ENCODE results near the gene ADGRL3.
"Not testable (repeated sequence)": the region's sequence is repeated elsewhere in the genome, so short reads cannot be mapped to it uniquely, and the experiment has no call there.

Gene ADGRL3

DNA sequence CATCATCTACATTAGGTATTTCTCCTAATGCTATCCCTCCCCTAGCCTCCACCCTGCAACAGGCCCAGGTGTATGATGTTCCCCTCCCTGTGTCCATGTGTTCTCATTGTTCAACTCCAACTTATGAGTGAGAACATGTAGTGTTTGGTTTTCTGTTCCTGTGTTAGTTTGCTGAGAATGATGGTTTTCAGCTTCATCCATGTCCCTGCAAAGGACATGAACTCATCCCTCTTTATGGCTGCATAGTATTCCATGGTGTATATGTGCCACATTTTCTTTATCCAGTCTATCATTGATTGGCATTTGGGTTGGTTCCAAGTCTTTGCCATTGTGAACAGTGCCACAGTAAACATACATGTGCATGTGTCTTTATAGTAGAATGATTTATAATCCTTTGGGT, 7.0 kb downstream of the ADGRL3 start:
- DNase-seq, result not testable (repeated sequence)

DNA sequence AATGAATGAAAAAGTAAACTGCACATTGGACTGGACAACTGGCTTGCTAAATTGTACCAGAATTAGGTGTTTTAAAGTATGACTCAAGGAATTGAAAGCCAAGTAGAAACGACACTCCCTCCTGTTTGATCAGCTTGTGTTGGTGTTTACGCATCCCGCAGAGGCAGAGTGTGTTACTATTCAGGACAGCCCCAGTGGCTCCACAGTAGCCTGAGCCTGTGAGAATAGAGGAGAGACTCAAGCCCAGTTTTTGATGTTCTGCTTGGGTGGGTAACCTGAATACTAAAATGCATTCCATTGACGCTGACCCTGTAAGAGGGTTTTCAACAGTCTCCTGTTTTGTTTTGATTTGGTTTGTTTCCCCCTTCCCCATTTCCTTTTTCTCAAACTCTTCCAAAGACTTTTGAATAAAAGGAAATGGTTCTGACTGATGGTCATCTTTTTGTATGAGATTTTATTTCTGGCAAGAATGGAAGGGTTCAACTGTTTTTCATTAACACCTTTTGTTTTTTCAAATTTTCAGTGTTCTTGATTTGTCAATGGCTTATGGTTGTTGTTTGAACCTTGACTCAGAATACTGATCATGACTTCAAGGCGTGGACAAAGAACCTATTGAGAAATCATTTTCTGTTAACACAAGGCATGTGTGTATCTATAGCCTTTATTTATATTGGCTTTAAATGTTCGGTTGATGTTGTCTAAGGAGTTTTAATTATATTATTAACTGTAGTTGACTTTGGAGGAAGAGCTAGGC, 10.2 kb downstream of the ADGRL3 start:
- DNase-seq, result no peak

DNA sequence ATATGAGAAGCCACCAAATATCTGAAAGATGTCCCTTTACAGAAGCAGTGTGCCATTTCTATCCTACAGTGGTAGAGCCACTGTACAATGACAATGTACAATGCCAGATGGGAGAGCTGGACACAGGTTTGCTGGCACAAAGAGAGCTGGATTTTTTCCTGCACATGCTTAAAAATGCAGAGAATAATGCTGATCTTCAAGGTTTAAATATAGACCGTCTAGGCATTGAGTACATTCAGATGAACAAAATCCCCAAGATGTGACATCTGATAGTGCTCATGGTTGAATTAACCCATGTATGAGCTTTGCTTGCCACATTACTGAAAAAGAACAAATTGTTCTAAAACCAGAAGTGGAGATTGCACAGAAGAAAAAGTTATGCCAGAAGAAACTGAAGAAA, 11.7 kb downstream of the ADGRL3 start:
- no peak for DNase-seq

DNA sequence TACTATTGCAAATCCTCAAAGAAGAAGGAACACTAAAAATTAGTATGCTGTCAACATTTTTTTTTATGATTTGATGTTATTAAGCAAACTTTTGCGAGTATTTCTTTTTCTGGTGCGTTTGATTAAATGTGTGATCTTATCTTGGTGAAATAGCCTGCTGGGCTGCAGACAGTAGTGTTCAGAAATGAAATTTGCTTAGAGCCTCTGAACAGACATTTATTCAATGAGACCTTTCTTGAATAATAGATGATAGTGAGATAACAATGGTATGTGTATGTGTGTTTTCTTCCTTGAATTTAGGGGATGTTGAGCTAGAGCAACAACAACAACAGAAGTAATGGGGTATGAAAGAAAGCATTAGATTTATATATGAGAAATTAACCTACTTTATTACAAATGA, 12.7 kb downstream of the ADGRL3 start:
- DNase-seq, result no peak

DNA sequence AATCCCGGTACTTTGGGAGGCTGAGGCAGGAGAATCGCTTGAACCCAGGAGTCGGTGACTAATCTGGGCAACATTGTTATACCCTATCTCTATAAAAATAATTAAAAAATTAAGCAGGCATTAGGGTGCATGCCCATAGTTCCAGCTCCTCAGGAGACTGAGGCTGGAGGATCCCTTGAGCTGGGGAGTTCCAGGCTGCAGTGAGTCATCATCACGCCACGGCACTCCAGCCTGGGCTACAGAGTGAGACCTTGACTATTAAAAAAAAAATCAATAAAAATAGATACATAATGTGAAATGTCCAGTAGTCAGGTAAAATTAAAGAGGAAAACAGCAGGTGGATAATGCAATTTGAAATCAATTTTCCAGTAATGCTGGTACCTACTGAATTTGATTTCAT, 14.6 kb downstream of the ADGRL3 start:
- no peak for DNase-seq

DNA sequence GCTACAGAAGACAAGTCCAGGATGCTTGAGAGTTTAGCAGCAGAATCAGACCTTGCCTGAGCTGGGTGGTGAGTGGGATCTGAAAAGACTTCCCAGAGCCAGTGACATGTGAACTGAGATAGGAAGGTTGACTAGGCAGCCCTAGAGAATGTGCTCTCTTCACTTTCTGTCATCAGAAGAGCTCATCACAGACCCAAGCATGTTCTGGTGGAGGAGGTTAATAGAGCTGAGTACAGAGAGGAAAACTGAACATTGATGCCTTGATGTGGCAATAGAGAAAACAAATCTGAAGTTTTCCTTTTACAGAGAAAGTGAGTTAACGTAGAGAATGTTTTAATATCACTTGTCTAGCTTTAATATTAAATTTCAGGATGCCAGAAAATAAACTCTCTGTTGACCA, 17.1 kb downstream of the ADGRL3 start:
- no peak for DNase-seq

DNA sequence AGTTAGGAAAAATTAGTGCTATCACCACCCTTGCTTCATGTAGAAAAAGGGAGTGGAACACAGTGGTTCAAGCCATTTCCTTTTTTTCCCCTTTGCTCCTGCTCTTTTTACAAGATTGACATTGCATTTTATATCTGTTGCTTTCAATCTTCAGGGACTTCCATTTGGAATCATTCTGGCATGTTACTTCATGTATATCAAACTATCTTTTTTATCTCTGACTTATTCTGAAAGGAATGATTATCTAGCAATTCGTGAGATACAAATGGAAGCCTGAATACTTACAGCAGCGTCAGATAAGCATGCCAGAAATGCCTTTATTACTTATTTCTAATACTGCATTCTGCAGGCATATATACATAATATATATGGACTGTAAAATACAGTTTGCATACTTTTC, 20.4 kb downstream of the ADGRL3 start:
- no peak for DNase-seq

DNA sequence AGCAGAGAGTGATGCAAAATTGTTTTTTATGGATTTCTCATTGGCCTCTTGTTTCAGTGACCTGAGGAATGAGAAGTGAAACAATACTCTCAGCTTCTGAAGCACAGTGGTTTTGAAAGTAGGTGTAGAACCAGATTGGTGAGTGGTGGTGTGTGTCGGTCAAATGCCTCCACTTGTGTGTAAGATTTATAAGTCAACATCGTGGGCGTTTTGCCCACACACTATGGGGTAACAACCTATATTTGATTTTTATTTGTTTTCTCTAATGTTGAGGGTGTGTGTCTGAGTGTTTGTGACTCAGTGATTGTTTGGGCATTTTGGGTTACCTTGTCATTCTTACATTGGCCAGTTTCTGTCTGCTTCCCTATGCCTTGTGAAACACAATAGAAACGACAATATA, 23.3 kb downstream of the ADGRL3 start:
- DNase-seq, result no peak

DNA sequence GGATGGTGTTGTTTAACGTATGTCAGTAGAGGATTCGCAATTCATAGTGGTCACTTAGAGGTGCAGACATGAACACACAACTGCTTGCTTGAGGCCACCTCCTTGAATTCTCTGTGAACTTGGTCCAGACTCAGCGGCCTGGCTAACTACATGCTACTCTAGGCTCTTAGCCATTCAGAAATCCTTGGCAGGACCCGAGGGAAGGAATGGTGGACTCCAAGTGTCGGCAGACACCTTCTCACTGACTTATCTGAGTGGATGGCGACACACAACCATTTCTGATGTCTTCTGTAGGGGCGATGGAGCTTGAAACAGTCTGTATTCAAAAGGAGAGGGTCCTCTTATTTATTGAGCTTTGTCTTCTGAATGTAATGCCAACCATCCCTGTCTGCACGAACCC, 24.4 kb downstream of the ADGRL3 start:
- DNase-seq, result no peak

DNA sequence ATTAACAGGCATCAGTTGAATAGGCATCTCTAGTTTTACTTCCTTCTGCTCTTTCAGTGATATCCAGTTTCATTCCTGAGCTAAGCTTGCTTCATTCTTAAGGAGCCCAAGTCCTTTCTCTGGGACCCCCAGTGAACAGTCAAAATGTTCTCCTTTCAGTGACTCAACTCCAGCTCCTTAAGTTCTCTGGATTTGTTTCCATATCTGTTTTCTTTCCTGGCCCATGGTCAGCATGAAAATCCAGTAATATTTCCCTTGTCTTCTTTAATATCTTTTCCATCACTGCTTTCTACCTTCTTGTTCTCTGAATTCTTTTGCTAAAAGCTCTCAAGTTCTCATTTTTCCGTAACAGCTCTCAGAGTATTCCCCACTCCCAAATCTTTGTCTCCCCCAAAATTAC, 25.5 kb downstream of the ADGRL3 start:
- DNase-seq, result no peak

DNA sequence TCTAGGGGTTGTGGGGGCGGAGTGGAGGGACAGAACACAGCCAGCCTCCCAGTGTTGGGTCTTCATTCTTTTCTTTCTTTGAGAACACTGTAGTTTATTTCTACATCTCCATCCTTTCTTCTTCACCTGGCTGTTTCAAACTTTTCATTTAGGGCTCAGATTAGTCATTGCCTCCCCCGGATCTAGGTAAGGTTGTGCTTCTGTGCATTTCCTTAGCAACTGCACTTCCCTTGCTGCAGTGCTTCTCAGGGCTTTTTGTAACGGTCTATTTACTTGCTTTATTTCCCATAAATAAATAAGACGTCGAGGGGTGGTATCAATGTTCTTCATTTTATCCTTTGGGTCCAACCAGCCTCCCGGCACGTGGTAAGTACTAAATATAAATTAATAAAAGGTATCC, 31.3 kb downstream of the ADGRL3 start:
- DNase-seq, result no peak

DNA sequence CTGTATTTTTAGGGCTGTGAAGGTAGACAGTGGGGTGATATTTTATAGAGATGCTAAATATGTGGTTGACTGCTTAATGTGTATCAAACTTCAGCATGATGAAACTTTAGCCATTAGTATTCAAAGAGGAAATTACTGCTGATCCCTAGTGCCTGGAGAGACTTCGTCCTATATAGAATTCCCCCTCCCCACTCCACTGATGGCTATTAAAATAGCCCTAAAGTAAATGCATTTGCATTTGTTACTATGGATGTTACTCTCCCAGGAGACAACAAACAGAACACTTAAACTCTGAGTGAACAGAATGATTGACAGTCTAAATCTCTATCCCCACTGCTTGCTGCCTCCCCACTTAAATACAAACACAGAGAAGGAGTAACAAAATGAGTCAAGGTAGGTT, 39.1 kb downstream of the ADGRL3 start:
- peak in 1 of 2 experiments; percentile 13 for DNase-seq

DNA sequence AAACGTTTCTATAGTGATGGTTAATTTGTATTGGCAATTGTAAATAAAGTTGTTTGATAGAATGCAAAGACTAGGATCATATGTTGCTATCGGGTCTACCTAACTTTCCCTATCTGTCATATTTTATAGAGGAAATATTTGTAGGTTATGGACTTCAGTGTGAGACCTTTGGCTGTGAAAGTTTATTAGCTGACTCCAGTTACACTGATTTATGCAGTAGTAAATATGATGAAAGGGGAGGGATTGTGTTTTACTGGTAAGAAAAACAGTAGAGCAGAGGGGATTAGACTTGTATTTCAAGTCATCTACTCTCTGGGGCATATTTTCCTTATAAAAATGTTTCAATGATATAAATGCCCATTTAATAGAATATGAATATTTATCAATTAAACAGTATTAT, 43.8 kb downstream of the ADGRL3 start:
- DNase-seq, result no peak

DNA sequence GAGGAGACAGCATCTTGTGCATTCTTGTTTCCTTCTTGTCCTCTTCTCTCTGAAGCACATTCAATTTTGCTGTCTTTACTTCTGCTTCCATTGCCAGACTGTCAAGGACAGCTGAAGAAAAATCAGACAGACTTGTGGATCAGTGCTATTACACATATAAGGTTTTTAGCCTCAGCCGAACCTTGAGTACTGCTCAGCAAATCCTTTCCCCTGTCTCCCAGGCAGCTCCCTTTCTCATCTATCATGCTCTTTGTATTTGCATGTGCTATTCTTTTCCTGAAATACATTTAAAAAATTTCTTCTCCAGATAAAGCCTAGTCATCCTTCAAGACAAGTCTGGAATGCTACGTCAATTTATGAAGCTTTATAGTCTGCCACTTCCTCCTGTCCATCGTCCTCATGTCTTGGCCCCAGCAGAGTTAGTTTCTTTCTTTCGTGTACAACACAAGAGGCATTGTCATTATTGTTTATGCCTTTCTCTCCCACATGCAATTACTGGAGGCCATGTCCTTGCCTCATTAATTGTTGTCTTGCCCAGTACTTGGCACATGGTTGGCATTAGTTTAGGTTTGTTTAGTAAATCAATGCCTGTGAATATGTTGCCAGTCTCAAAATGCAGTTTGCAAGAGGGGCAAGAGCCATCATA, 45.1 kb downstream of the ADGRL3 start:
- DNase-seq, result no peak

DNA sequence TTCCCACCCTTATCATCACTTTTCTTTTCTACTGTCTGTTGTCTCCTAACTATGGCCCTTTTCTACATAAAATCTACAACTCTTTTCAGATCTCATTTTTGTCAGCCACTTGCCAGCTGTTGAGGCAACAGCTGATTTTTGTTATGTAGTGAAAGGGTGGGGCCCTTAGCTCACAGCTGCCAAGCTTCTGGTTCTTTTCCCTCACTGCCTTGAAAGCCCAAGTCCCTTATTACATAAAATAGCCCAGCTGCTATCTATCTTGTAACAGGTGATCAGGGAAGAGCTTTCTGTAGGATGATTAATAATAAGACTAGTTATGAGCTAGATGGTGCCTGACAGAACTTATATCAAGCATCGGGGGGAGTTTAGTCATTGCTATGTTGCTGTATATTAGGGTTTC, 45.9 kb downstream of the ADGRL3 start:
- no peak for DNase-seq

DNA sequence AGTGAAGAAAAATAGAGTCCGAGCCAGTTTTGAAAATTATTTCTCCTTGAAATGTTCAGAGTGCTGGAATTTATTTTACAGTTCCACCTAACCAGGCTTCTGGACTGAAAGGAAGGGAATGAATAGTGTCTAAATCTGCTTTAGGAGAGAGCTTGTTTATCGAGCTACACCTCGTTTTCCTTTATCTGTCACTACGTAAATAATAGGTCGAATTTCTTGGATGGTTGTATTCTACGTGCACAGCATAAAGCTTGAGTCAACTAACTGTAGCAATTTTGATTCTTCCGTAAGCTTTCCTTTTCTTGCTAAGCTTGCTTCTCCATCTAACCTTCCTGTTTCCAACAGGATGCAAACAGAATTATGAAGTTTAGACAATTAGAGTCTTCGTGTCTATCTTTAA, 48.6 kb downstream of the ADGRL3 start:
- no peak for DNase-seq

DNA sequence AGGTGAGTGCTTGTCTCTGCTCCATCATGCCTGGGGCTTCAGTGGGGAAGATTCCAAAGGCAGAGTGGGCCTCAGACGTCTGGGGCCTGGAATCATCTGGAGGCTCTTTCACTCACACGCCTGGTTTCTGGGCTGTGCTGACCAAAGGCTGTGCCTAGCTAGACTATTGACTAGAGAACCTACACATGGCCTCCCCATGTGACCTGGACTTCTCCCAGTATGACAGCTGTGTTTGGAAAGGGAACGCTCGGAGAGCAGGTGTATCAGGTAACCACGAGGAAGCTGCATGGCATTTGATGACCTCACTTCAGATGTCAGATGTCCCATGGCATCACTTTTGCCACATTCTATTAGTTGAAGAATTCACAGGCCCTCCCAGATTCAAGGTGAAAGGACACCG, 51.0 kb downstream of the ADGRL3 start:
- DNase-seq, result no peak

DNA sequence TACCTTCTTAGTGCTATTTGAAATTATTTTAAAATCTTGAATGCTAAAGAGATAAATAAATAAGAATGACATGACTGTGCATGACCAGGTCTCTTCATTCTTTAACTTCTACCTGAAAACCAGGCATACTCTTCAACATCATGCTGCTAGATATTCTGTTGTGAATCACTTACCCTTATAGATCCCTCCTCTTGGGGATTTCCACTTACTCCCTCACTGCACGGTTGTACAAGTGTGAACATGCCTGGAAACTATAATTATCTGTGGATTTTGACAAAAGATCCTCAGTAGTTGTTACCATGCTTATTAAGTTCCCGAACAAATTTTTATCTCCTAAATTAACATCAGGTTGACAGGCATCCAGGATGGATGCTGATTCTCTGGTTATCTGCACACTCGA, 54.3 kb downstream of the ADGRL3 start:
- DNase-seq, result no peak

DNA sequence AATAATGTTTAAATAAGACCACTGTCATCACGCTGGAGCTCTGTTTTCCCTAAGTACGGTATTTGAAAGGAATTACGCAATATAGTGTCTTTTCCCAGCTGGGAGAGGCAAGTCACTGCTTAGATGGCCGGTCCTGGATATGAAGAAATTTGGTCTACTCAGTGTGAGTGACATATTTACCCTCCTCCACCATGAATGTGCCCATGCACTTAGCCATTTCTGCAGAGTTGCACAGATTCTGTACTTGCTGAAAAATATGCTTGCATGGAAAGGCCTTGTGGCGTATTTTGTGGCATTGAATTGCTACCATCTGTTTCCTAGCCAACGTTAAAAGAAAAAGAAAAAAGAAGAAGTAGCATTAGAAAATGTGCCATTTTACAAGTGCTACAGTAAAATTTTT, 73.1 kb downstream of the ADGRL3 start:
- no peak for DNase-seq

DNA sequence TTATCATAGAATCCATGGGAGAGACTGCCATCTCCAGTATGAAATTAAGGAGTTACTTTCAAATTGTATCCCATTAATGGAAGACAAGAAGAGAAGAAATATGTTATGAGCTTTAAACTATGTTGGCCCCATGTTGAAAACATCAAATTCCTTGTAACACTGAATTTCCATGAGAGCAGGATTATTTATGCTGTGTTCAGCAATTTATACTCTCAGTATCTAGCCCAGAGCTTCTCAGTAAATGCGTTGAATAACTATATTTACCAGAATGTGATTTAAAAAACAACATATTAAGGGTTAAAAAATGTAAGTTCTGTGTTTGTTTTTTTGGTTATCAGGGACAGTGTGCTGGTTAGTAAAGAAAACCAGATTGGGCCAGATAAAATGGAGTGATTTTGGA, 74.2 kb downstream of the ADGRL3 start:
- no peak for DNase-seq

DNA sequence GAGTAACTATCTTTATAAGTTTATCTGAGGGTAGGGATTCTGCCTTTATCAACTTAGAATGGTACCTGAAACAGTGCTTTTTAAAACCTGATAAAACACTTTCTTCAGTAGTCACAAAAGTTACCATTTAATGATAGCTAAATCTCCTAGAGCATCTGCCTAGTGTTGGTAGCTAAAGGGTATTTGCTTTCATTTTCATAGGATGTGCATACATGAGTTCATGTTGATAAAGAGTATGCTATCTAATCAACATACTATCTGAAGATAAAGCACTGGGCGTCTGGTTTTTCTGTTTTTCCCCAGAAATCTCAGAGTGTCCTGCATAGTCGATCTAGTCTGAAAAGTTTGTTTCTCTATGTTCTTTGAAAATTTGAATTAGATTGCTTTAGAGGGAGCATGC, 75.1 kb downstream of the ADGRL3 start:
- no peak for DNase-seq

DNA sequence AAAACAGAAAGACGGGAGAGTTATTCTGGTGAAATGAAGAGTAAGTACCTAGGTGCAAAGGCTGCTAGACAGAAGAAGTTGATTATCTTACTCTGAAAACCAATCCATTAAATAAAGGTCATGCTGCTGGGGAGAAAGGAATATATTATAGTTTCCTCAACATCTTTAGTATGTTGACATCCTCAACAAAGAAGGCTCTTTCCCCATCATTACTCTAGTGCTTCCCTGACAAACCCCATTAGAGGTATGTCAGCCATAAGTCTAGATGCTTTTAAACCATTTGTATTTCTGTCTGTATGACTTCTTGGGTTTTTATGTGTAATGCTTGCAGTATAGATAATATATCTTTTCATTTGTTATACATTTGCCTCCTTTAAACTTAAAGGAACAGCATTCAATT, 75.9 kb downstream of the ADGRL3 start:
- DNase-seq, result no peak

DNA sequence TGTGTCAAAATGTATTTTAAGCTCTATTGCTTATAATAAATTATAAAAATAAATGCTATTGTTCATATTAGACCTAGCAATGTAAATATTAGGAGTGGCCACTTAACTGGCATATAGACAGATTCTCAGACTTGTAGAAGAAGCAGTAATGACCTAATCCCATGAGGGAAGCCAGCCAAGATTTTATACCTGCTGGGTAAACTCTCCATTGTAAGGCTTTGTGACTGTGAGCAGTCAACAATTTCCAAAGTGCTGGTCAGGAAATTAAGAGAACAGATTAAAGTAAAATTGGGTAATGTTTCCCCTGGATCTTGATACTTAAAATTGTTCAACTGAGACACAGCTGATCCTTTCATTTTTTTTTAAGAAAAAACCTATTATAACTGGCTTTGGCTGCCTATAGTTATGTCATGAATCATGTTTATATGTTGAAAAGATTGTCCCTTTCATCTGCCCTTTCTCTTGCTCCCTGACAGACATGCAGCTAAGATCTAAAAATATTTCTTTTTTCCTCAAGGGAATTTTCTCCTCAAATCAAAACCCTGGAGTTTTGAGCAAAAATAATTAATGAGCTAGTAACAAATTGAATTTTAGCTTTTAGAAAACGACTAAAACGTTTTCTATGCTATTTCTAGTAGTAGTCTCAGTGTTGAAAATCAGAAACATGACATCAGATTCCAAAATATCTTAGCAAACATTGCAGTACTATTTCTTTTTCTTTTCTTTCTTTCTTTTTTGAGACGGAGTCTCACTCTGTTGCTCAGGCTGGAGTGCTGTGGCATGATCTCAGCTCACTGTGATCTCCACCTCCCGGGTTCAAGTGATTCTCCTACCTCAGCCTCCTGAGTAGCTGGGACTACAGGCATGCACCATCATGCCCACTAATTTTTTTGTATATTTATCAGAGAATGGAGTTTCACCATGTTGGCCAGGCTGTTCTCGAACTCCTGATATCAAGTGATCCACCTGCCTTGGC, 77.9 kb downstream of the ADGRL3 start:
- no peak for DNase-seq

DNA sequence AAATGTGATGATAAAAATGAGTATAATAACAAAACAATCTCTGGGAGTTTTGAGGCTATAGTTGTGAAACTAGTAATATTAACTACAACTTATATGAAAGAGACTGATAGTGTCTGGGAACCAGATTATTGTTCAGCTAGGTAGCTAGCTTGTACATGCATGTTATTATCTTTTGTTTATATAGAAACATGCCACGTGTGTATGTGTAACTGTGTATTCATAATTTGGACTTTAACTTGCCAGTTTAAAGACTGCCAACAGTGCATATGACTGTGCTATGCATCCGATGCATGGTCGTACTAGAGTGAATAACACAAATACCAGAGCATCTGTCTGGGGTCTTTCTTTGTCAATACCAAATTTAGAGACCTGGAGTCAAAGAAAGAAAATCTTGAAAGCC, 92.2 kb downstream of the ADGRL3 start:
- no peak for DNase-seq
